ENCODE measurements around the gene SH2D4B. TPM values are rescaled to one million over a fixed set of nuclear protein-coding genes. Genes with fewer than 3 reads are reported as not detected.

The SH2D4B gene
- total and polyA plus RNA-seq, 8 donors: 0.03 to 0.18 TPM; not detected in 6

GRCh38 chr10:80509108-80509402 lies 28.6 kb upstream of the SH2D4B start:
- peaks cover 32 to 83% (median 75%) of the 10 kb centered on the region in 4 donors for H3K36me3 ChIP-seq
- H3K27ac ChIP-seq: peak overlapping the region in 4 of 5 donors; percentile 12 to 58 (median 37)
- no peak overlapping the region for H3K4me3 ChIP-seq
- H3K4me1 ChIP-seq: peaks cover 21 to 54% (median 25%) of the 10 kb centered on the region in 4 donors
- H3K27me3 ChIP-seq: no peaks in the 10 kb centered on the region
- H3K9me3 ChIP-seq: no peaks in the 10 kb centered on the region
- intact Hi-C loops (cut with DNase I; ENCODE audit: low total_unique reads): loop anchor here (5.0 kb wide), 1 partner anchor 62 kb away; no protein-coding TSS in a partner anchor
- 88 to 96% (median 92%) methylated on average over 8 of the region's 8 CpGs for WGBS, 5 donors
- DNase-seq: no peak
- TF ChIP-seq EP300 (IDR thresholded peaks at IDR 0.05): no peak
- no peak for TF ChIP-seq POLR2AphosphoS5 (IDR thresholded peaks at IDR 0.05)
- TF ChIP-seq POLR2A (IDR thresholded peaks at IDR 0.05): no peak
- no peak for TF ChIP-seq CTCF (IDR thresholded peaks at IDR 0.05)

GRCh38 chr10:80509403-80510161 lies 28.1 kb upstream of the SH2D4B start:
- intact Hi-C loops (cut with DNase I; ENCODE audit: low total_unique reads): loop anchor here (5.0 kb wide), 1 partner anchor 62 kb away; no protein-coding TSS in a partner anchor
- peaks cover 37 to 88% (median 80%) of the 10 kb centered on the region in 4 donors for H3K36me3 ChIP-seq
- no peaks in the 10 kb centered on the region for H3K27me3 ChIP-seq
- H3K4me3 ChIP-seq: no peak overlapping the region
- no peak for DNase-seq
- peaks cover 16 to 48% (median 20%) of the 10 kb centered on the region in 4 donors for H3K4me1 ChIP-seq
- 74 to 84% (median 79%) methylated on average over 17 to 18 of the region's 18 CpGs for WGBS, 5 donors
- no peaks in the 10 kb centered on the region for H3K9me3 ChIP-seq
- no peak for TF ChIP-seq EP300 (IDR thresholded peaks at IDR 0.05)
- TF ChIP-seq POLR2A (IDR thresholded peaks at IDR 0.05): no peak
- TF ChIP-seq POLR2AphosphoS5 (IDR thresholded peaks at IDR 0.05): no peak
- TF ChIP-seq CTCF (IDR thresholded peaks at IDR 0.05): no peak
- peak overlapping the region in 4 of 5 donors; percentile 12 to 58 (median 37) for H3K27ac ChIP-seq

- intact Hi-C loops (cut with DNase I; ENCODE audit: low total_unique reads): no loop called here
- DNase-seq: no peak
- Histone ChIP-seq H3K27me3 (no peaks in the 10 kb centered on the region), H3K4me1 (peaks cover 0 to 23% (median 3%) of the 10 kb centered on the region in 4 donors), H3K4me3 (no peak overlapping the region), H3K9me3 (no peaks in the 10 kb centered on the region), H3K27ac (no peak overlapping the region), H3K36me3 (peaks cover 62 to 100% (median 95%) of the 10 kb centered on the region in 4 donors)
- TF ChIP-seq EP300 (IDR thresholded peaks at IDR 0.05) (no peak), POLR2AphosphoS5 (IDR thresholded peaks at IDR 0.05) (no peak), POLR2A (IDR thresholded peaks at IDR 0.05) (no peak), CTCF (IDR thresholded peaks at IDR 0.05) (no peak)
- 77 to 89% (median 87%) methylated on average over 10 of the region's 10 CpGs for WGBS, 5 donors
Observed at GRCh38 chr10:80512031-80512526, 25.6 kb upstream of the SH2D4B start.

- Histone ChIP-seq H3K4me1 (peaks cover 0 to 19% (median 4%) of the 10 kb centered on the region in 4 donors), H3K27ac (no peak overlapping the region), H3K27me3 (no peaks in the 10 kb centered on the region), H3K4me3 (no peak overlapping the region), H3K36me3 (peaks cover 72 to 100% (median 99%) of the 10 kb centered on the region in 4 donors), H3K9me3 (no peaks in the 10 kb centered on the region)
- no peak for DNase-seq
- no peak for TF ChIP-seq EP300 (IDR thresholded peaks at IDR 0.05)
- TF ChIP-seq POLR2AphosphoS5 (IDR thresholded peaks at IDR 0.05): no peak
- TF ChIP-seq CTCF (IDR thresholded peaks at IDR 0.05): no peak
- TF ChIP-seq POLR2A (IDR thresholded peaks at IDR 0.05): no peak
- intact Hi-C loops (cut with DNase I; ENCODE audit: low total_unique reads): no loop called here
- WGBS, 5 donors: 95 to 97% (median 96%) methylated on average over 5 to 6 of the region's 6 CpGs
Observed at GRCh38 chr10:80513106-80513505, 24.6 kb upstream of the SH2D4B start.
